HG03060 (cell line): ENCODE measurements around the gene CLK4.

Experiments used
- ATAC-seq: cut with Tn5 transposase; IDR thresholded peaks from one replicate; pipeline ENCODE4 v1.9.1; 2021; ENCODE audit warnings: low read depth, moderate number of reproducible peaks; ENCODE audit not compliant: unreplicated experiment

CLK4 gene

GRCh38 chr5:178640331-178641045 lies 13.6 kb upstream of the CLK4 start:
- no peak for ATAC-seq

DNA sequence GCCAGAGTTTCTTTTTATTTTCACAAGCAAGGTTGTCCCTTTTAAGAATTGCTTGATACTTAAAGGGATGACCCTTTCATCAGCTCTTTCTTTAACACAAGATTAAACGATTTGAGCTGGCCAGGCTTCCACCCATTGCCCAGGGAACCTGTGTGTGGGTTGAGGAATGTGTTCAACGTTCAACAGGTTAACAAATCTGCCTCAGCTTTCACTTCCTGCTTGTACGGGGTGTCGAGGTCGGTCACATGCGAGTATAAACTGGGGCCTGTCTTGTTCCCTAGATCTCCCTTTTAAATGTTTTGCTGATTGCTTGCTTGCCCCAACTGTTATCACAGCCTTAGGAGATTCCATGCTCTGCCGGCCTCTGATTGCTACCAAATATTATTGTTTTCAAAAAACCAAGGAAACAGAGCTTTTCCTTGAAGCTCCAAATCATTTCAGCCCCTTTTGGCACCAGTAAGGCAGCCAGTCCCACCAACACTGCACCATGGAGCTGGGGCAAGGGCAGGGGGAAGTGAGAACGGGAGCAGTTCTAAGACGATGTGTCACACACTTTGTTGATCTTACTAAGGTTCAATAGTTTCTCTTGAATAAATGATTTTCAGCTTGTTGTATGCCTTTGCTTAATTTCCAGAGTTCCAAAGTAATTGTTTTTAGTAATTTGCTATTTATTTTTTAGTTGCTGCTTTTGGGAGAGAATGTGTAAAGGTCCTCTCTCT lies 10.7 kb upstream of the CLK4 start:
- no peak for ATAC-seq

- no peak for ATAC-seq
Measured at GRCh38 chr5:178632285-178632684, 5.4 kb upstream of the CLK4 start.

DNA sequence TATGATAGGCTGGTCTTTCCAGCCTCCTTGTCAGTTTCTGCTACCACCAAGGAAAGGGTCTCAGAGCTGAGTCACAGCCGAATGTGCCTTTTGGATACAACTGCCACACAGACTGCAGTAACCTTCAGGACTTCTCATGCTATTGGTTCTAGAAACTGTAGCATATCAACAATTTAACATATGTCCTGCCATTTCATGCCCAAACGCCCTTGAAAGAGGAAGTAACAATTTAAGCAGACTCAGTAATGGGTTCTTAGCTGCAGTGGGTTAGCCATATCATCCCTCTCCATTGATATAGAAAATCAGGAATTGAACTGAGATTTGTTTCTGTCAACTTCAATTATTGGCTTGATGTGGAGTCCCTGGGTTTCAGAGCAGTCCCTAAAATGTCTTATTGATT lies 4.1 kb upstream of the CLK4 start:
- no peak for ATAC-seq

- no peak for ATAC-seq
Measured at GRCh38 chr5:178630475-178630930, 3.7 kb upstream of the CLK4 start.

DNA sequence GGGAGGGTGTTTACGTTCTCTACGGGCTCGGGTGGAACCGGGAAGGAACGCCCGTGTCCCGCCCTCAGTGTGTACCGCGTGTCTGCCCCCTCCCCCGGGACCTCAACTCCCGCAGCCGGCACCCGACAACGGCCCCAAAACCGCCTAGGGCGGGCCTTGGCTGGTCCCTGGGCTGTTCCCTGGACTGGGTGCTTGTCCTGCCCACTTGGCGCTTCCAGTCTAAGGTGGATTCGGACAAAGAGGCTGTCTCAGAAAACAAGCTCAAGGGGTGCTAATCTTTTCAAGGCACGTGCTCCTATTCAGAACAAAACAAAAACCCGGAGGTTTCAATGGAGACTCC lies 379 bp upstream of the CLK4 start:
- ATAC-seq: no peak

DNA sequence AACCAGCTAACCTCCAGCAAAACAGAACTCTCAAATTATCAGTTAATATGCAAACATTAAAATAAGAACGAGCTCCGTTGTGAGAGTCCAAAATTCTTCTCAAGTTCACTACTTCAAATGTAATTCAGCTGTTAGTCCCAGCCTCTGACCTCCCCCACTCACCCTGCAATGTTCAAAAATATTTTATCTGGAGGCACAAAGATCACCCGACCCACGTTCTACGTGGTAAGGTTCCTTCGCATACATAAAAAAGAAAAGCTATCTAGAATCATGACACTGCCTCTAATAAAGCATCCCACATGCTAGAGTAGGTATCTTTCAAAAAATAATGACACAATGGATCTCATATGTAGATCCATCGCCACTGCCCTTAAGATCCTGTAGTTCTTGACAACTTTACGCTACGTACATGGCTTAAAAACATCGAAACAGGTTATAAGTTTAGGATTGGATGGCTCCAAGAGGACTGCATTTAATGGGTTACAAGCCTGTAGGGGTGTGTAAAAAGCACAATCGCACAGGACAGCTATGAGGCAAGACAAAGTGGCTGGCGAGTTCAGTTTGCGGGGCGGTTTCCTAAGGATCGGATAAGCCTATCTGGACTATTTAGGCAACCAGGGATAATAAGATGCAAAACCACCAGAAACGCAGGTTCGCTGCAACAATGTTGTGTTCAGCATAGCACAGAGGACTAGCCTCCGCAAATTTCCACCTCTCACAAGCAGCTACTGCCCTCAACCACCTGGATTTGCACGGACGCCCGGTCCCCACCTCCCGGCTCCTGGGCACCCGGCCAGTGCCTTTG lies 969 bp downstream of the CLK4 start:
- ATAC-seq: peak; percentile 11

DNA sequence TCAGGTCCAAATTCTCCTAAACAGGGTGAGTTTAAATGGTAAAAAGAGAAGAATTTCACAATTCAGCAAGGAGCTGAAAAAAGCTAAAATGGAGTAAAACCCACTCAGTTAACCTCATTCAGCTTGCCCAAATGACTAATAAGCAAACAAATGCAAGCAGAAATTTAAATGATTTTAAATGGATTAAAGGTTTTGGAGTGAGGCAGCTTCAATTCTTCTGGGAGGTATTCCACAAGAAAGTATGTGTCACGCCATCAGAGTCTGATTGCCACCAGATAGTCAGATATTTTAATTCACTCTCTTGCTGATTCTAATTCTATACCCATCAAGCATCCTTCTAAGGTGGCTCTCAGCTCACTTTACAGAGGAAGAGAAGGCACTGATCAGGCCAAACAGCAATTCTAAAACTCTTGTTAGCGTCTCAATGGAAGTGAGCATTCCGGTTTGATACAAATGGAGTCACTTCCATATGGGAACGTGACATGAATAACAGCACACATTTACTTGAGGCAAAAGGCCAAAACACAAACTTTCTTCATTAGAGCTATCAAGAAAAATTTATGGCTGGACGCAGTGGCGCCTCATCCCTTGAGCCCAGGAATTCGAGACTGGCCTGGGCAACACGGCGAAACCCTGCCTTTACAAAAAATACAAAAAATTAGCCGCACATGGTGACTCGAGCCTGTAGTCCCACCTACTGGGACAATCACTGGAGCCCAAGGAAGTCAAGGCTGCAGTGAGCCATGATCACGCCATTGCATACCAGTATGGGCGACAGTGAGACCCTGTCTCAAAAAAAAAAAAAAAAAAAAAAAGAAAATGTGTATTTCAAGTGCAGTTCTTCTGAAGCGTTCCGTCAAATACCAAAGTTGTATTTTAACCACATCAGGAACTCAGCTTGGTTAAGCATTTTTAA lies 2.0 kb downstream of the CLK4 start:
- no peak for ATAC-seq

DNA sequence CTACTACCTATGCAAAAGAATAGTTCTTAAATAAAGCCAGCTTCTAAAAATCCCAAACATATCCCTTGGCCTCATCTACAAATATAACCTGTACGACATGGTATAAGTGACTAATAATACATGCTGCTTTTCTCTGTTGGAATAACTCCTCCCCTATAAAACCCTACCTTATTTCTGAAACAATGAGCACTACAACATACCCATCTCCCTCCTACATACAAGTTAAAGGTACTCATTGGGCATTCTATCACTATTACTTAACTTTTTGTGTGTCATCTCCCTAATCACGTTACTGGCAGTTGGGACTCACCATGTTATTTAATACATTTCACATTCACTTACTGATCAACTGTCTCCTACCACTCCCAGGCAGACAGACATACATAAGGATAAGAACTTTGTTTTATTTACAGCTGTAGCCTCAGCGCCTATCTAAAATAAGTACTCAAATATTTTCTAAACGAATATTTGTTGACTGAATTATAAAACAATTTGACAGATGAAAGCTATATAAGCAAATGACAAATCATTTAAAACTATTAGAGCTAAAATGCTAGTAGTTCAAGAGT lies 4.1 kb downstream of the CLK4 start:
- ATAC-seq: no peak

DNA sequence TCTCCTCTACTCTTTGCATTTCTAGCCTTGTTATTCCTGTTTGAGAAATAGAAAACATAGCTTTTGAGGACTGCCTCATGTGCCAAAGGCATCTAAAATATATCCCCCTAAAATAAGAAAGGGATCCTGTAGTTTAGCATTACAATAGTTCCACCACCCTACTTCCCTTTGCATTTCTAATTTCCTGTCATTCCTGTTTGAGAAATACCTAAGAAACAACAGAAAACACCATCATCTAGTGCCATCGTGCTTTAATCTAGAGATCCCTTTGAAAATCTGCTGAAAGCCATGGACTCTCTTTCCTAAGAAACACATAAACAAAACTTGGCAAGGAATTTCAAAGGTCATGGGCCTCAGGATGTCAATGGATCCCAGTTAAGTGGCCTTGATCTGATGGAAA lies 7.5 kb downstream of the CLK4 start:
- no peak for ATAC-seq

DNA sequence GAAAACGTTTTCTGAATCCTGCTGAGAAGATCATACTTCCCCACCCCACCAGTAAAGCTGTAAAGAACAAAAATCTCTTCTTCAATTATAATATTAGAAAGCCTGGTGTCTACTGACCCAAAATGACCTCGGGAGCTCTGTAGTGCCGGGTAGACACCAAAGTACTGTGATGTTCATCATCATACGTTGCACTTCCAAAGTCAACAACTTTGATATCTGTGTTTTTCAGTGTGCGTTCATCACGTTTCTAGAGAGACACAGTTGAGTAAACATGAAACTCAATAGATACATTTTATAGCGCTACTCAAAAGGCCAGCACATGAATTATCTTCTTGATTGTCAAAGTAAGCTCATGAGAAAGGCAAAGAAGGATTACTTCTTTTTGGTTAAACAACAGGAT lies 14.6 kb downstream of the CLK4 start:
- no peak for ATAC-seq

GRCh38 chr5:178606269-178606668 lies 20.6 kb downstream of the CLK4 start:
- ATAC-seq: no peak

- ATAC-seq: no peak
Measured at GRCh38 chr5:178605788-178606187, 21.1 kb downstream of the CLK4 start.

- no peak for ATAC-seq
Measured at GRCh38 chr5:178602752-178603151, 24.1 kb downstream of the CLK4 start.

DNA sequence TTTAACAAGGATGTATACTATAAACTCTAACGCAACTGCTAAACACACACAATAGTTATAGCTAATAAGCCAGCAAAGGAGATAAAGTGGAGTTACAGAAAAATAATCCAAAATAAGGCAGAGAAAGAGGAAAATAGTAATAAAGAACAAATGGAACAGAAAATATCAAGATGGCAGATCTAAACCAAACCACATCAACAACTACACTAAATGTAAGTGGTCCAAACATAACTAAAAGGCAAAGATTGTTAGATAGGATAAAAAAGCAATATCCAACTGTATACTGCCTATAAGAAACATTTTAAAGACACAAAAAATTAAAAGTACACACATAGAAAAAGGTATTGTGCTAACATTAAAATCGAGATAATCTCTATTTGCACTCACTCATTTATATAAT lies 31.1 kb downstream of the CLK4 start:
- no peak for ATAC-seq

GRCh38 chr5:178595150-178595549 lies 31.7 kb downstream of the CLK4 start:
- ATAC-seq: no peak

DNA sequence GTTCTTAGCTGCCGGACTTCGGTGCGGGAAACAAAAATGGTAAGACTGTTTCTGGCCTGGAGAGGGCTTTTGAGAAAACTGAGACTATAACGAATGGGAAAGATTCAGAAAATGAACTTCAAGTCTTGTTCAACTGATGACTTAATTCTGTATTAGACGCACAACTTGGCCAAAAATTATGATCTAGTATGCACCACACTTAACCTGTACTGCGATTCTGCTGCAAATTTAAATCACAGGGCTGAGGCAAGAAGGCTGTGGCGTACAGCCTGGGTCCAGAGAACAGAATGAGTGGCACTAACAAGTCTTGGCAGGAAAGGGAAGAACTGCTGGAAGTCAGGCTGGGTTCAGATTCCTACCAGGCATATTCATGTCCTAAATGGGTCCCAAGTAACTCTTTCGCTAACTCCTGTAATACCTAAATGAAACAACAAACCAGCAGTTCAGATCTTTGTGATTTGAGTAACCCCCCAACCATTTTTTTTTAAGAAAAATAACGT lies 35.9 kb downstream of the CLK4 start:
- no peak for ATAC-seq

- ATAC-seq: no peak
Measured at GRCh38 chr5:178590141-178590923, 36.5 kb downstream of the CLK4 start, which contains the start of gene COL23A1. Gene COL23A1 (minus strand): TSS chr5:178590393.
